ENCODE data around the gene SMIM26. TPM values are rescaled to one million over a fixed set of nuclear protein-coding genes. Genes with fewer than 3 reads are reported as not detected.

Gene SMIM26
- total RNA-seq, 2 experiments from 2014 or later, result 56.5 to 56.6 TPM

DNA sequence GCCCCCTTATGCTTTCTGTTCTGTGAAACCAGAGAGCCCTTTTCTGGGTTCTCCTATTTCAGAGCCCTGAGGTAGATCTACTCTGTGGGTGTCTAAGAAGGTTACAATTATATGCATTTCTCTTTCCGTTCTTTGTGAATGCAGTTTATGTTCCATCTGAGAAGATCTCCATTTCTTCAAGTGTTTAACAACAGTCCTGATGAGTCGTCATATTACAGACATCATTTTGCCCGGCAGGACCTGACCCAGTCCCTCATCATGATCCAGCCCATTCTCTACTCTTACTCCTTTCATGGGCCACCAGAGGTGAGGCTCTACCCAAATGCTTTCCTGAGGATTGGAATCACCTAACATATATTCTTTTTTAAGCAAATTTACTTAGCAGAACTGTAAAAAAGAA lies 18.8 kb upstream of the SMIM26 start:
- intact Hi-C loops (cut with micrococcal nuclease), result no loop called here
- TF ChIP-seq, protein P1, sequence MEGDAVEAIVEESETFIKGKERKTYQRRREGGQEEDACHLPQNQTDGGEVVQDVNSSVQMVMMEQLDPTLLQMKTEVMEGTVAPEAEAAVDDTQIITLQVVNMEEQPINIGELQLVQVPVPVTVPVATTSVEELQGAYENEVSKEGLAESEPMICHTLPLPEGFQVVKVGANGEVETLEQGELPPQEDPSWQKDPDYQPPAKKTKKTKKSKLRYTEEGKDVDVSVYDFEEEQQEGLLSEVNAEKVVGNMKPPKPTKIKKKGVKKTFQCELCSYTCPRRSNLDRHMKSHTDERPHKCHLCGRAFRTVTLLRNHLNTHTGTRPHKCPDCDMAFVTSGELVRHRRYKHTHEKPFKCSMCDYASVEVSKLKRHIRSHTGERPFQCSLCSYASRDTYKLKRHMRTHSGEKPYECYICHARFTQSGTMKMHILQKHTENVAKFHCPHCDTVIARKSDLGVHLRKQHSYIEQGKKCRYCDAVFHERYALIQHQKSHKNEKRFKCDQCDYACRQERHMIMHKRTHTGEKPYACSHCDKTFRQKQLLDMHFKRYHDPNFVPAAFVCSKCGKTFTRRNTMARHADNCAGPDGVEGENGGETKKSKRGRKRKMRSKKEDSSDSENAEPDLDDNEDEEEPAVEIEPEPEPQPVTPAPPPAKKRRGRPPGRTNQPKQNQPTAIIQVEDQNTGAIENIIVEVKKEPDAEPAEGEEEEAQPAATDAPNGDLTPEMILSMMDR (IDR thresholded peaks at IDR 0.05), result no peak
- ChIA-PET CTCF (no interaction called here), POLR2A (no interaction called here)
- DNase-seq (no peak), ATAC-seq (no peak)
- H3K27ac Mint-ChIP-seq, result no peak overlapping the region
- H3K4me3 Mint-ChIP-seq, result no peak overlapping the region
- H3K9me3 Mint-ChIP-seq, result no peaks in the 10 kb centered on the region
- no peaks in the 10 kb centered on the region for H3K27me3 Mint-ChIP-seq
- no peaks in the 10 kb centered on the region for H3K4me1 Mint-ChIP-seq (ENCODE audit: low read depth)
- H3K36me3 Mint-ChIP-seq (ENCODE audit: low read depth), result peaks cover 36% of the 10 kb centered on the region

DNA sequence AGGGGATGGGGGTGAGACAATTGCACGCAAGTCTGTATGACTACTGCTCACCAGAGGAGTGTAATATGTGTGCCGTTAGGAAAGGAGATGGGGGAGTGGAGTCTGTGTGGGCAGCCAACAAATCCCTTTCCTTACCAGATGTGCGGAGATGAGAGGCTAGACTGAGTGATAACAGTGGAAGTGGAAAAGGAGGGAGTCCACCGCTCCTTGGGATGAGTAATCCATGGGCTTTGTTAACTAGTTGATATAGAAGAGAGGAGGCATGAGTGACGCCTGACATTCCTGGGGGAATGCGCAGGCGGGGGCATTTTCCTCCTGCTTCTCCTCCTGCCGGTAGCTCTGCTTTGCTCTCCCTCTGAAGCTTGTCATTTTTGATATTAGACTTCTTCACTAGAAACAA lies 13.5 kb upstream of the SMIM26 start:
- Mint-ChIP-seq H3K9me3 (no peaks in the 10 kb centered on the region), H3K27me3 (no peaks in the 10 kb centered on the region), H3K27ac (peak overlapping the region; percentile 3), H3K4me3 (no peak overlapping the region), H3K4me1 (ENCODE audit: low read depth) (no peaks in the 10 kb centered on the region), H3K36me3 (ENCODE audit: low read depth) (peaks cover 50% of the 10 kb centered on the region)
- POLR2A ChIA-PET, result interaction anchor here (1.4 kb wide), 1 partner anchor 25 kb away, joined by 3 read pairs; no protein-coding TSS in a partner anchor
- DNase-seq (no peak), ATAC-seq (no peak)
- CTCF ChIA-PET, result no interaction called here
- TF ChIP-seq, protein P1 (IDR thresholded peaks at IDR 0.05), result no peak
- intact Hi-C loops (cut with micrococcal nuclease), result no loop called here

DNA sequence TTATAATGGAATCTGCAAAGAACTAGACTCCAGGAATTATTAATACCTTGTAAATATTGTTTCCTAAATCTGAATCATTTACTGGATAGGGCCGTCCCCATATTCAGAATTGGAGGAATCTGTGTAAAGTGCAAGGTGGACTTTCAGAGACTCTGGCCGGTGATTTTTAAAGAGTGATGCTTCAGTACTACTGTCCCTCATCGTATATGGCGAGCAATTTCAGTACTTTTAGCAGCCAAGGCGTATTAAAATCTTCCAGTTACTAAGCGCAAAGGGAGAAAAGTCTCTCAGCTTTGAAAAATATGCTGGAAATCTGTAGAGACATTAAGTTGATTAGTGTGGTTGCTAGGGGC lies 483 bp downstream of the SMIM26 start:
- Mint-ChIP-seq H3K27ac (peak overlapping the region; percentile 98), H3K36me3 (ENCODE audit: low read depth) (peaks cover 36% of the 10 kb centered on the region), H3K9me3 (no peaks in the 10 kb centered on the region), H3K4me3 (peak overlapping the region; percentile 82), H3K4me1 (ENCODE audit: low read depth) (peaks cover 12% of the 10 kb centered on the region), H3K27me3 (no peaks in the 10 kb centered on the region)
- intact Hi-C loops (cut with micrococcal nuclease), result loop anchor here (5.0 kb wide), 1 partner anchor 60 kb away; the partner anchor contains the start of gene SEC23B
- ChIA-PET CTCF (no interaction called here), POLR2A (interaction anchor here (1.4 kb wide), 1 partner anchor 61 kb away, joined by 3 read pairs; no protein-coding TSS in a partner anchor)
- DNase-seq, result no peak
- TF ChIP-seq, protein P1 (IDR thresholded peaks at IDR 0.05), result no peak
- no peak for ATAC-seq

DNA sequence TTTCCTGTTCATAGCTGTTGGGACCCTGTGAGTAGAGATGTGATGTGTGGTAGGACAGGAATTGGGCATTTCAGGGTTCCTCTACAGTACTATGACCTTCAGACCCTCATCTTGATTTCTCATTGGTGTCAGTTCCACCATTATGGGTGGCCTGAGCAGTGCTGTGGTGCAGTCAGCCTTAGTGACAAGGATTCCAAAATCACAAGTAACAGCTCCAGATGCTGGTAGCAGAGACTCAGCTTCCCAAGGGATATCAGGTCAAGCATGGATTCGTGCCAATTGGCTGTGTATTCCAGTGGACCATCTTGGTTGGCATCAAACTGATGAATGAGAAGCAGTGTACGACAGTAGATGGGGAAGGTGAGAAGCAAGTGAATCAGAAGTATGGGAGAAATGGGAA lies 3.8 kb downstream of the SMIM26 start:
- no peaks in the 10 kb centered on the region for H3K9me3 Mint-ChIP-seq
- TF ChIP-seq, protein P1 (IDR thresholded peaks at IDR 0.05), result no peak
- CTCF ChIA-PET, result no interaction called here
- no peak for ATAC-seq
- intact Hi-C loops (cut with micrococcal nuclease), result no loop called here
- H3K27me3 Mint-ChIP-seq, result no peaks in the 10 kb centered on the region
- peak overlapping the region; percentile 5 for H3K27ac Mint-ChIP-seq
- H3K36me3 Mint-ChIP-seq (ENCODE audit: low read depth), result peaks cover 32% of the 10 kb centered on the region
- no peak overlapping the region for H3K4me3 Mint-ChIP-seq
- DNase-seq, result no peak
- H3K4me1 Mint-ChIP-seq (ENCODE audit: low read depth), result peaks cover 12% of the 10 kb centered on the region
- POLR2A ChIA-PET, result no interaction called here

DNA sequence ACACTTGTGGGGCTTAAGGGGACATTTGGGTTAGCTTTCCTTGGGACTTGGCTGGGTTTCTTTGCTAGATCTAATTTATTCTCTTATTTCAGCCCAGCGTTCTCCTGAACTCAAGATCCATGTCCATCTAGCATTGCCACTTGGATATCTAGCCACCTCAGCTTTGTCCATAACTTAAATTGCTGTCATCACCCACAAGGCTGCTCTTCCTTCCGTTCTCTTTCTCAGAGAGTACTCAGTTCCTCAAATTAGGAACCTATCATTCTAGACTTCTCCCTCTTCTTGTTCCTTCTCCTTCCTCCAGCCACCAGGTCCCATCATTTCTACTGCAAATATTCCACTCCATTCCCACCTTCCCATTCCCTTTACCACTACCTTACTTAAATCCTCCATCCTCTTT lies 4.3 kb downstream of the SMIM26 start:
- Mint-ChIP-seq H3K4me3 (no peak overlapping the region), H3K27ac (no peak overlapping the region), H3K4me1 (ENCODE audit: low read depth) (peaks cover 9% of the 10 kb centered on the region), H3K9me3 (no peaks in the 10 kb centered on the region), H3K27me3 (no peaks in the 10 kb centered on the region), H3K36me3 (ENCODE audit: low read depth) (peaks cover 31% of the 10 kb centered on the region)
- intact Hi-C loops (cut with micrococcal nuclease), result no loop called here
- ChIA-PET CTCF (no interaction called here), POLR2A (no interaction called here)
- ATAC-seq (no peak), DNase-seq (no peak)
- TF ChIP-seq, protein P1 (IDR thresholded peaks at IDR 0.05), result no peak
